Neuron (in vitro differentiated cells): ENCODE results near the gene LAMB4.

Experiments used
- H2AFZ ChIP-seq: one replicate; pipeline ENCODE4 v1.6.1; 2013; ENCODE audit warnings: low read depth, mild to moderate bottlenecking, inconsistent platforms, low read length, moderate library complexity
- H3K27me3 ChIP-seq: one replicate; pipeline ENCODE4 v1.6.1; 2013; ENCODE audit warnings: low read length; ENCODE audit not compliant: insufficient read depth
- H3K36me3 ChIP-seq: one replicate; pipeline ENCODE4 v1.6.1; 2013; ENCODE audit warnings: low read length; ENCODE audit not compliant: insufficient read depth
- H3K4me1 ChIP-seq: one replicate; pipeline ENCODE4 v1.6.1; 2013; ENCODE audit warnings: low read length; ENCODE audit not compliant: insufficient read depth
- H3K4me3 ChIP-seq: 2 replicates; pipeline ENCODE4 v1.5.1; 2013; ENCODE audit warnings: mild to moderate bottlenecking, low read length, moderate library complexity
- H3K9me3 ChIP-seq: one replicate; pipeline ENCODE4 v1.6.1; 2013; ENCODE audit warnings: low read length

Gene LAMB4

GRCh38 chr7:108078691-108079090, 51.5 kb downstream of the LAMB4 start:
- no peaks in the 10 kb centered on the region for H3K36me3 ChIP-seq
- no peaks in the 10 kb centered on the region for H3K27me3 ChIP-seq
- H3K9me3 ChIP-seq, result no peaks in the 10 kb centered on the region
- H3K4me3 ChIP-seq, result no peak overlapping the region
- no peak overlapping the region for H2AFZ ChIP-seq
- H3K4me1 ChIP-seq, result no peaks in the 10 kb centered on the region

- H2AFZ ChIP-seq, result no peak overlapping the region
- H3K27me3 ChIP-seq, result no peaks in the 10 kb centered on the region
- no peaks in the 10 kb centered on the region for H3K9me3 ChIP-seq
- no peaks in the 10 kb centered on the region for H3K4me1 ChIP-seq
- no peaks in the 10 kb centered on the region for H3K36me3 ChIP-seq
- no peak overlapping the region for H3K4me3 ChIP-seq
Measured at GRCh38 chr7:108078211-108078673, 51.9 kb downstream of the LAMB4 start.

- no peak overlapping the region for H3K4me3 ChIP-seq
Measured at GRCh38 chr7:108077709-108078108, 52.5 kb downstream of the LAMB4 start.

GRCh38 chr7:108076156-108076555, 54.0 kb downstream of the LAMB4 start:
- Histone ChIP-seq H3K27me3 (peaks cover 3% of the 10 kb centered on the region), H2AFZ (no peak overlapping the region), H3K36me3 (no peaks in the 10 kb centered on the region), H3K4me1 (no peaks in the 10 kb centered on the region), H3K4me3 (no peak overlapping the region), H3K9me3 (no peaks in the 10 kb centered on the region)

More at GRCh38 chr7:108077709-108078108, 52.5 kb downstream of the LAMB4 start:
- no peaks in the 10 kb centered on the region for H3K9me3 ChIP-seq
- no peak overlapping the region for H2AFZ ChIP-seq
- H3K36me3 ChIP-seq, result no peaks in the 10 kb centered on the region
- H3K4me1 ChIP-seq, result no peaks in the 10 kb centered on the region
- no peaks in the 10 kb centered on the region for H3K27me3 ChIP-seq

GRCh38 chr7:108073305-108074070, 56.7 kb downstream of the LAMB4 start:
- Histone ChIP-seq H2AFZ (no peak overlapping the region), H3K4me3 (no peak overlapping the region), H3K36me3 (no peaks in the 10 kb centered on the region), H3K27me3 (peaks cover 3% of the 10 kb centered on the region), H3K9me3 (no peaks in the 10 kb centered on the region), H3K4me1 (no peaks in the 10 kb centered on the region)

- no peaks in the 10 kb centered on the region for H3K36me3 ChIP-seq
- H3K9me3 ChIP-seq, result no peaks in the 10 kb centered on the region
- peaks cover 3% of the 10 kb centered on the region for H3K27me3 ChIP-seq
- H3K4me1 ChIP-seq, result no peaks in the 10 kb centered on the region
- no peak overlapping the region for H3K4me3 ChIP-seq
- H2AFZ ChIP-seq, result no peak overlapping the region
Measured at GRCh38 chr7:108072739-108073138, 57.4 kb downstream of the LAMB4 start.

- Histone ChIP-seq H3K27me3 (peaks cover 3% of the 10 kb centered on the region), H3K36me3 (no peaks in the 10 kb centered on the region), H2AFZ (no peak overlapping the region), H3K9me3 (no peaks in the 10 kb centered on the region), H3K4me3 (no peak overlapping the region), H3K4me1 (no peaks in the 10 kb centered on the region)
Measured at GRCh38 chr7:108072116-108072515, 58.0 kb downstream of the LAMB4 start.

GRCh38 chr7:108071551-108071950, 58.6 kb downstream of the LAMB4 start:
- no peak overlapping the region for H3K4me3 ChIP-seq

GRCh38 chr7:108069646-108070045, 60.5 kb downstream of the LAMB4 start:
- Histone ChIP-seq H3K4me3 (no peak overlapping the region), H3K27me3 (peaks cover 3% of the 10 kb centered on the region), H3K4me1 (no peaks in the 10 kb centered on the region), H3K9me3 (no peaks in the 10 kb centered on the region), H3K36me3 (no peaks in the 10 kb centered on the region), H2AFZ (no peak overlapping the region)

More at GRCh38 chr7:108071551-108071950, 58.6 kb downstream of the LAMB4 start:
- Histone ChIP-seq H3K4me1 (no peaks in the 10 kb centered on the region), H3K27me3 (peaks cover 3% of the 10 kb centered on the region), H2AFZ (no peak overlapping the region), H3K36me3 (no peaks in the 10 kb centered on the region), H3K9me3 (no peaks in the 10 kb centered on the region)

GRCh38 chr7:108067844-108068243, 62.3 kb downstream of the LAMB4 start:
- Histone ChIP-seq H3K36me3 (no peaks in the 10 kb centered on the region), H2AFZ (no peak overlapping the region), H3K9me3 (no peaks in the 10 kb centered on the region), H3K27me3 (peaks cover 3% of the 10 kb centered on the region), H3K4me3 (no peak overlapping the region), H3K4me1 (no peaks in the 10 kb centered on the region)

GRCh38 chr7:108066486-108066885, 63.7 kb downstream of the LAMB4 start:
- Histone ChIP-seq H3K4me1 (no peaks in the 10 kb centered on the region), H3K9me3 (no peaks in the 10 kb centered on the region), H3K36me3 (no peaks in the 10 kb centered on the region), H3K27me3 (peaks cover 1% of the 10 kb centered on the region), H2AFZ (no peak overlapping the region), H3K4me3 (no peak overlapping the region)

GRCh38 chr7:108063520-108063933, 66.6 kb downstream of the LAMB4 start:
- no peaks in the 10 kb centered on the region for H3K36me3 ChIP-seq
- H2AFZ ChIP-seq, result no peak overlapping the region
- no peak overlapping the region for H3K4me3 ChIP-seq
- H3K9me3 ChIP-seq, result no peaks in the 10 kb centered on the region
- H3K4me1 ChIP-seq, result no peaks in the 10 kb centered on the region
- no peaks in the 10 kb centered on the region for H3K27me3 ChIP-seq

- H3K36me3 ChIP-seq, result no peaks in the 10 kb centered on the region
- no peaks in the 10 kb centered on the region for H3K9me3 ChIP-seq
- no peak overlapping the region for H2AFZ ChIP-seq
- no peaks in the 10 kb centered on the region for H3K27me3 ChIP-seq
- no peak overlapping the region for H3K4me3 ChIP-seq
- no peaks in the 10 kb centered on the region for H3K4me1 ChIP-seq
Measured at GRCh38 chr7:108062250-108063014, 67.7 kb downstream of the LAMB4 start.
